A549 treated with Hydrocortisone at 1 μM for 4 hours (cell line): ENCODE results near the gene NRGN. TPM values are rescaled to one million over a fixed set of nuclear protein-coding genes. Genes with fewer than 3 reads are reported as not detected.

Experiments
- total RNA-seq: library from RNA; stranded (reverse); fragments of 200-300 nt; extraction: Qiagen RNA extraction; gene quantifications from 5 replicates; pipeline ENCODE4 v1.2.3, GENCODE V29; 2022

Gene NRGN
- 6.0 to 13.6 TPM (median 10.2 TPM) in 5 replicates for total RNA-seq

GRCh38 chr11:124739479-124740276, at the start of gene NRGN:
TSS of gene NRGN (plus strand) at chr11:124739942. CDS start at chr11:124740085, 143 bp downstream.

GRCh38 chr11:124751741-124752470, 12.2 kb downstream of the NRGN start, which contains the start of gene VSIG2:
TSS of gene VSIG2 (minus strand) at chr11:124752255. CDS start at chr11:124752137, 118 bp downstream.

GRCh38 chr11:124762105-124762623, 22.4 kb downstream of the NRGN start, which contains the start of gene ESAM:
TSS of gene ESAM (minus strand) at chr11:124762290. CDS start at chr11:124762154, 136 bp downstream.

Other genes with a start within 250 kb of the NRGN start
- not detected in 5 replicates for gene OR8B12, start 196.3 kb upstream of the NRGN start, total RNA-seq
- gene OR8A1, start 169.9 kb upstream of the NRGN start, total RNA-seq = not detected in 5 replicates
- not detected in 5 replicates for gene PANX3, start 128.5 kb upstream of the NRGN start, total RNA-seq
- gene TBRG1, start 117.1 kb upstream of the NRGN start, total RNA-seq = 16.0 to 17.5 TPM (median 16.3 TPM) in 5 replicates
- gene SIAE, start 66.2 kb upstream of the NRGN start, total RNA-seq = 14.3 to 15.8 TPM (median 15.0 TPM) in 5 replicates
- gene SPA17, start 66.0 kb upstream of the NRGN start, total RNA-seq = 16.2 to 24.4 TPM (median 18.4 TPM) in 5 replicates
- not detected in 5 replicates for gene VSIG2, start 12.3 kb downstream of the NRGN start, total RNA-seq
- 10.4 to 14.2 TPM (median 13.1 TPM) in 5 replicates for gene ESAM, start 22.3 kb downstream of the NRGN start, total RNA-seq
- gene MSANTD2, start 60.5 kb downstream of the NRGN start, total RNA-seq = 5.4 to 6.1 TPM (median 5.7 TPM) in 5 replicates
- gene ROBO3, start 125.5 kb downstream of the NRGN start, total RNA-seq = 2.0 to 3.8 TPM (median 2.9 TPM) in 5 replicates
- not detected in 5 replicates for gene ROBO4, start 157.9 kb downstream of the NRGN start, total RNA-seq
- gene HEPN1, start 179.3 kb downstream of the NRGN start, total RNA-seq = not detected in 5 replicates
- gene HEPACAM, start 196.1 kb downstream of the NRGN start, total RNA-seq = not detected in 5 replicates
- gene CCDC15, start 214.3 kb downstream of the NRGN start, total RNA-seq = 0.36 to 0.67 TPM (median 0.48 TPM) in 5 replicates